Measurements from ENCODE around the gene VSTM2B. TPM values are rescaled to one million over a fixed set of nuclear protein-coding genes. Genes with fewer than 3 reads are reported as not detected.
A peak's percentile ranks its signal among the peaks of the same experiment; 100 is the strongest.

VSTM2B gene
- polyA plus RNA-seq, 4 donors: 0.19 to 0.65 (median 0.45) TPM

GRCh38 chr19:29514525-29515232 is 11.1 kb upstream of the VSTM2B start:
- no peak for DNase-seq (ENCODE audit: low read depth in 4 of 4, low spot score in 3 of 4)

GRCh38 chr19:29515233-29515619 is 10.6 kb upstream of the VSTM2B start:
- DNase-seq (ENCODE audit: low read depth in 4 of 4, low spot score in 3 of 4): no peak

- DNase-seq (ENCODE audit: low read depth in 4 of 4, low spot score in 3 of 4): no peak
These were observed 10.0 kb upstream of the VSTM2B start for GRCh38 chr19:29515706-29516357.

GRCh38 chr19:29516358-29516725 is 9.5 kb upstream of the VSTM2B start:
- DNase-seq (ENCODE audit: low read depth in 4 of 4, low spot score in 3 of 4): no peak

- no peak for DNase-seq (ENCODE audit: low read depth in 4 of 4, low spot score in 3 of 4)
These were observed 8.9 kb upstream of the VSTM2B start for GRCh38 chr19:29516821-29517395.

GRCh38 chr19:29517412-29517811 is 8.4 kb upstream of the VSTM2B start:
- DNase-seq (ENCODE audit: low read depth in 4 of 4, low spot score in 3 of 4): no peak

GRCh38 chr19:29517946-29518345 is 7.8 kb upstream of the VSTM2B start:
- no peak for DNase-seq (ENCODE audit: low read depth in 4 of 4, low spot score in 3 of 4)

GRCh38 chr19:29519146-29519545 is 6.6 kb upstream of the VSTM2B start:
- DNase-seq (ENCODE audit: low read depth in 4 of 4, low spot score in 3 of 4): no peak

- DNase-seq (ENCODE audit: low read depth in 4 of 4, low spot score in 3 of 4): no peak
These were observed 5.9 kb upstream of the VSTM2B start for GRCh38 chr19:29519931-29520330.

- DNase-seq (ENCODE audit: low read depth in 4 of 4, low spot score in 3 of 4): no peak
These were observed 5.4 kb upstream of the VSTM2B start for GRCh38 chr19:29520390-29520789.

GRCh38 chr19:29521291-29522075 is 4.3 kb upstream of the VSTM2B start:
- no peak for DNase-seq (ENCODE audit: low read depth in 4 of 4, low spot score in 3 of 4)

GRCh38 chr19:29523568-29523967 is 2.2 kb upstream of the VSTM2B start:
- DNase-seq (ENCODE audit: low read depth in 4 of 4, low spot score in 3 of 4): no peak

- DNase-seq (ENCODE audit: low read depth in 4 of 4, low spot score in 3 of 4): no peak
These were observed 1.4 kb upstream of the VSTM2B start for GRCh38 chr19:29524201-29524911.

- DNase-seq (ENCODE audit: low read depth in 4 of 4, low spot score in 3 of 4): no peak
These were observed 622 bp upstream of the VSTM2B start for GRCh38 chr19:29524912-29525831.

GRCh38 chr19:29526730-29527499 is 1.1 kb downstream of the VSTM2B start:
- DNase-seq (ENCODE audit: low read depth in 4 of 4, low spot score in 3 of 4): no peak

- DNase-seq (ENCODE audit: low read depth in 4 of 4, low spot score in 3 of 4): no peak
These were observed 1.9 kb downstream of the VSTM2B start for GRCh38 chr19:29527500-29528328.

GRCh38 chr19:29528350-29528945 is 2.7 kb downstream of the VSTM2B start:
- DNase-seq (ENCODE audit: low read depth in 4 of 4, low spot score in 3 of 4): peak; percentile 60 to 65 (median 60)

All from right renal pelvis (tissue), 4 donors.